Measurements from ENCODE around the gene ERBB4.
A peak's percentile ranks its signal among the peaks of the same experiment; 100 is the strongest.

Gene ERBB4

GRCh38 chr2:211829725-211830124 is 708.9 kb downstream of the ERBB4 start:
- no peak for TF ChIP-seq CTCF (IDR thresholded peaks at IDR 0.05; ENCODE audit: low read depth, low read length)
- DNase-seq (ENCODE audit: low read depth in 2 of 2), result no peak
- no peak overlapping the region for H3K4me3 ChIP-seq (replicated peaks in 1 of 2; ENCODE audit: low read depth in 2 of 2, low read length in 2 of 2)

GRCh38 chr2:211823886-211824479 is 714.6 kb downstream of the ERBB4 start:
- no peak for TF ChIP-seq CTCF (IDR thresholded peaks at IDR 0.05; ENCODE audit: low read depth, low read length)
- no peak for DNase-seq (ENCODE audit: low read depth in 2 of 2)

GRCh38 chr2:211822686-211823335 is 715.8 kb downstream of the ERBB4 start:
- no peak for TF ChIP-seq CTCF (IDR thresholded peaks at IDR 0.05; ENCODE audit: low read depth, low read length)
- no peak overlapping the region for H3K4me3 ChIP-seq (replicated peaks in 1 of 2; ENCODE audit: low read depth in 2 of 2, low read length in 2 of 2)
- peak in 1 of 2 donors; percentile 49 for DNase-seq (ENCODE audit: low read depth in 2 of 2)

More at GRCh38 chr2:211823886-211824479, 714.6 kb downstream of the ERBB4 start:
- no peak overlapping the region for H3K4me3 ChIP-seq (replicated peaks in 1 of 2; ENCODE audit: low read depth in 2 of 2, low read length in 2 of 2)

- DNase-seq (ENCODE audit: low read depth in 2 of 2), result no peak
- no peak for TF ChIP-seq CTCF (IDR thresholded peaks at IDR 0.05; ENCODE audit: low read depth, low read length)
- H3K4me3 ChIP-seq (replicated peaks in 1 of 2; ENCODE audit: low read depth in 2 of 2, low read length in 2 of 2), result no peak overlapping the region
Observed at GRCh38 chr2:211816754-211817153, 721.8 kb downstream of the ERBB4 start.

- TF ChIP-seq CTCF (IDR thresholded peaks at IDR 0.05; ENCODE audit: low read depth, low read length), result no peak
- H3K4me3 ChIP-seq (replicated peaks in 1 of 2; ENCODE audit: low read depth in 2 of 2, low read length in 2 of 2), result no peak overlapping the region
- DNase-seq (ENCODE audit: low read depth in 2 of 2), result no peak
Observed at GRCh38 chr2:211812587-211812986, 726.0 kb downstream of the ERBB4 start.

GRCh38 chr2:211802666-211803065 is 735.9 kb downstream of the ERBB4 start:
- H3K4me3 ChIP-seq (replicated peaks in 1 of 2; ENCODE audit: low read depth in 2 of 2, low read length in 2 of 2), result no peak overlapping the region
- TF ChIP-seq CTCF (IDR thresholded peaks at IDR 0.05; ENCODE audit: low read depth, low read length), result no peak
- no peak for DNase-seq (ENCODE audit: low read depth in 2 of 2)

All from cardiac fibroblast (primary cell).